Embryonic facial prominence (tissue), 1 donor: ENCODE results near the gene NR2E3.
"Not testable (repeated sequence)": the region's sequence is repeated elsewhere in the genome, so short reads cannot be mapped to it uniquely, and the experiment has no call there.

ENCODE experiments used
- DNase-seq: peaks from one replicate; pipeline ENCODE4 v3.0.0-alpha.2; 2016; ENCODE audit errors: extremely low spot score

The NR2E3 gene

GRCh38 chr15:71815301-71815700 is 4.9 kb downstream of the NR2E3 start:
- DNase-seq, result no peak

GRCh38 chr15:71817351-71817750 is 7.0 kb downstream of the NR2E3 start:
- no peak for DNase-seq

- no peak for DNase-seq
Measured at GRCh38 chr15:71820127-71820526, 9.8 kb downstream of the NR2E3 start.

GRCh38 chr15:71821547-71822129 is 11.3 kb downstream of the NR2E3 start:
- no peak for DNase-seq

- no peak for DNase-seq
Measured at GRCh38 chr15:71822890-71823630, 12.7 kb downstream of the NR2E3 start.

- no peak for DNase-seq
Measured at GRCh38 chr15:71823801-71824200, 13.4 kb downstream of the NR2E3 start.

DNA sequence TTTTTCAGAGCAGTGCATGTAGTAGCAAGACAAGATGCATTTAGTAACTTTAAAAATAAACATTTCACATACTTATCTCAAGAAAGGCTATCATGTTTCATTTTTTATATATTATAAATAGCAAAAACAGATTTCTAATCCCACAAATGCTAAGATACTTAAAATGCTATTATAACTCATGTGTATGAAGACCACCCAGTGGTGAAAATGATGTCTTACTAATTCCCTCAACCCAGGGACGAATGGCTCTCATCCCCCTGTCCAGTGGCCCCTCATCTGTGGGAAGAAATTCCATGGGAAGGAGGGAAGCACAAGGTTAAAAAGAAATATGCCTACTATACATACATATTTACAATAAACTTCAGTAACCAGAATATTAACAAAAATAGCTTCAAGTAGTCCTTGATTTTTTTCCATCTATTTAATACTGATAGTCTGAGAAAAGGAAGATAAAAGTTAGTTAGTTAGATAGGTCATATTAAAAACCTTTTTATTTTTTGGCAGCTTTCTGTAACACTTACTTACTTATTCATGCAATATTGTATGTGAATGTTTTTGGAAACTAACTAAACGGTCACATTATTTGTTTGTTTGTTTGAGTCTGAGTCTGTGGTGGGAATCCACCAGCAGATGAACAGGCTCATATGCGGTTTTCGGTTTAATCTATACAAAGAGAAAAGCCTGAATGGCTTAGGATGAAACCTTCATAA is 14.8 kb downstream of the NR2E3 start:
- DNase-seq, result no peak

- no peak for DNase-seq
Measured at GRCh38 chr15:71826196-71826595, 15.8 kb downstream of the NR2E3 start.

- no peak for DNase-seq
Measured at GRCh38 chr15:71830981-71831380, 20.6 kb downstream of the NR2E3 start.

- no peak for DNase-seq
Measured at GRCh38 chr15:71841563-71841962, 31.2 kb downstream of the NR2E3 start.

- no peak for DNase-seq
Measured at GRCh38 chr15:71844916-71845315, 34.6 kb downstream of the NR2E3 start.

GRCh38 chr15:71853543-71853942 is 43.2 kb downstream of the NR2E3 start:
- no peak for DNase-seq

DNA sequence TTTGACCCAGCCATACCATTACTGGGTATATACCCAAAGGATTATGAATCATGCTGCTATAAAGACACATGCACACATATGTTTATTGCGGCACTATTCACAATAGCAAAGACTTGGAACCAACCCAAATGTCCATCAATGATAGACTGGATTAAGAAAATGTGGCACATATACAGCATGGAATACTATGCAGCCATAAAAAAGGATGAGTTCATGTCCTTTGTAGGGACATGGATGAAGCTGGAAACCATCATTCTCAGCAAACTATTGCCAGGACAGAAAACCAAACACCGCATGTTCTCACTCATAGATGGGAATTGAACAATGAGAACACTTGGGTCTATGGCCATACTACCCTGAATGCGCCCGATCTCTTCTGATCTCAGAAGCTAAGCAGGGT is 47.9 kb downstream of the NR2E3 start:
- not testable (repeated sequence) for DNase-seq
